OCI-LY1 (cell line): ENCODE data around the gene PES1.

Source experiments
- CTCF ChIP-seq: fragments of 200-600 bp; sonication (generic), shearing (Covaris generic); IDR thresholded peaks from 2 replicates; pipeline ENCODE4 v1.5.1; 2017; ENCODE audit warnings: mild to moderate bottlenecking, antibody characterized with exemption, low read length, moderate library complexity, mixed read lengths
- EZH2 ChIP-seq: fragments of 200-600 bp; sonication (generic), shearing (Covaris generic); IDR thresholded peaks from 2 replicates; pipeline ENCODE4 v1.8.0; 2017; ENCODE audit warnings: borderline replicate concordance, mixed run types, mild to moderate bottlenecking, antibody characterized with exemption, low read length, moderate library complexity, mixed read lengths

- no peak for TF ChIP-seq CTCF
- no peak for TF ChIP-seq EZH2
These were observed 17.8 kb upstream of the PES1 start for GRCh38 chr22:30609260-30610185.
